ENCODE measurements around the gene TSPAN8. TPM values are rescaled to one million over a fixed set of nuclear protein-coding genes. Genes with fewer than 3 reads are reported as not detected.

Gene TSPAN8
- 7.1 and 15.5 TPM in 2 replicates for total RNA-seq (ENCODE audit: low replicate concordance)

DNA sequence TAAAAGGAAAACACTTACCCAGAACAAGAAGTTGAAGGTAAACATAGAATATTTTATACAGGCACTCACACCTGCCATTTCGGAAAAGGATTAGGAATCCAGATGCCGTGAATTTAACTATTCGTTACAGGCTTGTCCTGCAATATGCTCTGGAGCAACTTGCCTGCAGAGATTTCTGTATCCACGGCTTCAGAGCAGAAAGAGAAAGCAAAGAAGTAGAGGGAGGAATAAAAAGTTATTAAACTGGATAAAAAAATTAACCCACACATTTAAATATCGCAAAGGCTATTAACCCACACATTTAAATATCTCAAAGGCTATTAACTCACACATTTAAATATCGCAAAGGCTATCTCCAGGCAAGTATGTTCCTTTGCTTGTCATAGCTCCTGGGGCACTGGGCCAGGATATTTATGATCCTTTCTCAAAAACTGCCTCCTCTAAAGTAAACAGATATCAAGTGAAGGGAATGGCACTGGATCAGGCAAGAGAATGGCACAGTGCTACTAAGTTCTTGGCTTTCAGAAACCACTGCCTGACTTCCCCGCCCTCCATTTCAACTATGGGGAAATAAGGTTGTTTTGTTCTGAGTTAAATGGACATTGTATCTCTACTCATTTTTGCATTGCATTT is at the start of gene TSPAN8:
TSPAN8 (minus strand) TSS at position 399 of the 633 bp plus-strand sequence; CDS start at position 78, 321 bp downstream.
- peak; percentile 32 for DNase-seq (ENCODE audit: low read depth)
- TF ChIP-seq, protein P1, sequence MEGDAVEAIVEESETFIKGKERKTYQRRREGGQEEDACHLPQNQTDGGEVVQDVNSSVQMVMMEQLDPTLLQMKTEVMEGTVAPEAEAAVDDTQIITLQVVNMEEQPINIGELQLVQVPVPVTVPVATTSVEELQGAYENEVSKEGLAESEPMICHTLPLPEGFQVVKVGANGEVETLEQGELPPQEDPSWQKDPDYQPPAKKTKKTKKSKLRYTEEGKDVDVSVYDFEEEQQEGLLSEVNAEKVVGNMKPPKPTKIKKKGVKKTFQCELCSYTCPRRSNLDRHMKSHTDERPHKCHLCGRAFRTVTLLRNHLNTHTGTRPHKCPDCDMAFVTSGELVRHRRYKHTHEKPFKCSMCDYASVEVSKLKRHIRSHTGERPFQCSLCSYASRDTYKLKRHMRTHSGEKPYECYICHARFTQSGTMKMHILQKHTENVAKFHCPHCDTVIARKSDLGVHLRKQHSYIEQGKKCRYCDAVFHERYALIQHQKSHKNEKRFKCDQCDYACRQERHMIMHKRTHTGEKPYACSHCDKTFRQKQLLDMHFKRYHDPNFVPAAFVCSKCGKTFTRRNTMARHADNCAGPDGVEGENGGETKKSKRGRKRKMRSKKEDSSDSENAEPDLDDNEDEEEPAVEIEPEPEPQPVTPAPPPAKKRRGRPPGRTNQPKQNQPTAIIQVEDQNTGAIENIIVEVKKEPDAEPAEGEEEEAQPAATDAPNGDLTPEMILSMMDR (IDR thresholded peaks at IDR 0.05; ENCODE audit: insufficient read depth, low read length), result no peak
- H3K4me3 ChIP-seq (ENCODE audit: low read depth, low read length), result peak within 1 kb of the TSS; percentile 38

DNA sequence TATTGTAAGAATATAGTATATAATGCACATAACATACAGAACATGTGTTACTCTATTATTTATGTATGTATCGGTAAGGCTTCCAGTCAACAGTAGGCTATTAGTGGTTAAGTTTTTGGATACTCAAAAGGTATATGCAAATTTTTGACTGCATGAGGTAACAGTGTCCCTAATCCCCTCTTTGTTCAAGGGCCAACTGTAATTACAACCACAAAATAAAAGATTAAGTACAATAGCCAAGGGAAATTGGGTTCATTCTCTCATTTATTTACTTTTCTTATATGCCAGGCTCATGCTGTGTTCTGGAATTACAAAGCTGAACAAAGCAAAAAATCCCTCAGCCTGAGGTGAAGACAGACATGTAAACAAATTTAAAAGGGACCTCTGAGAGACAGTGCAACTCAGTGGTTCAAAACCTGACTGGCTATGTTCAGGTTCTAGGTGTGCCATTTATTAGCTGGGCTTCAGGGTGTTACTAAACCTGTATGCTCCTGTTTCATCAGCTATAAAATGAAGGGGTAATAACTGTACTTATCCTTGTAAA is 43.4 kb upstream of the TSPAN8 start:
- TF ChIP-seq, protein P1 (IDR thresholded peaks at IDR 0.05; ENCODE audit: insufficient read depth, low read length), result no peak
- DNase-seq (ENCODE audit: low read depth), result no peak
- no peak overlapping the region for H3K4me3 ChIP-seq (ENCODE audit: low read depth, low read length)

DNA sequence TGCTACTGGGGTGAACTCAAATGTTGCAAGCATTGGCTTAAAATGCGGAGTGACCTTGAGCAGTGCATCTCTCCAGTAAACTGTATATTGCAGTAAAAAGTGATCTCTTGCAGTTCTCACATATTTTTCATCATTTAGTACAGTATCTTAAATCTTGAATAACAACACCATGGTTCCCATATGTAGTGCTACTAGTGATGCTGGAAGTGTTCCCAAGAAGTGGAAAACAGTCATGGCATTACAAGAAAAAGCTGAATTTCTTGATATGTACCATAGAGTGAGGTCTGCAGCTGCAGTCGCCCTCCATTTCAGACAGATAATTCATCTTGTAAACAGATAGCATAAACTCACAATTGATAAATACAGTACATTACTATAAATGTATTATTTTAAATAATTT is 42.9 kb upstream of the TSPAN8 start:
- H3K4me3 ChIP-seq (ENCODE audit: low read depth, low read length), result no peak overlapping the region
- TF ChIP-seq, protein P1 (IDR thresholded peaks at IDR 0.05; ENCODE audit: insufficient read depth, low read length), result no peak
- no peak for DNase-seq (ENCODE audit: low read depth)

- H3K4me3 ChIP-seq (ENCODE audit: low read depth, low read length), result no peak overlapping the region
- DNase-seq (ENCODE audit: low read depth), result no peak
- TF ChIP-seq, protein P1 (IDR thresholded peaks at IDR 0.05; ENCODE audit: insufficient read depth, low read length), result no peak
Measured at GRCh38 chr12:71197460-71197859, 39.7 kb upstream of the TSPAN8 start.

- no peak overlapping the region for H3K4me3 ChIP-seq (ENCODE audit: low read depth, low read length)
- TF ChIP-seq, protein P1 (IDR thresholded peaks at IDR 0.05; ENCODE audit: insufficient read depth, low read length), result no peak
- DNase-seq (ENCODE audit: low read depth), result no peak
Measured at GRCh38 chr12:71195338-71195896, 37.6 kb upstream of the TSPAN8 start.

- DNase-seq (ENCODE audit: low read depth), result peak; percentile 90
- TF ChIP-seq, protein P1 (IDR thresholded peaks at IDR 0.05; ENCODE audit: insufficient read depth, low read length), result no peak
Measured at GRCh38 chr12:71194657-71195056, 36.9 kb upstream of the TSPAN8 start.

More at GRCh38 chr12:71194657-71195056, 36.9 kb upstream of the TSPAN8 start:
- H3K4me3 ChIP-seq (ENCODE audit: low read depth, low read length), result no peak overlapping the region

All from fibroblast of the aortic adventitia (primary cell).